IMR-90 (cell line): ENCODE data around the gene NEK2. TPM values are rescaled to one million over a fixed set of nuclear protein-coding genes. Genes with fewer than 3 reads are reported as not detected.

Source experiments
- ATAC-seq: fragments of 200-7000 bp; cut with Tn5 transposase; 2 replicates; pipeline ENCODE4 v1.9.1; 2020; ENCODE audit warnings: low read depth, mild to moderate bottlenecking, moderate library complexity
- BruUV-seq: library from RNA; stranded (reverse); fragments of 400-500 nt; replicated peaks from 2 replicates; lab custom pipeline; 2021; lab: Mats Ljungman, UMichigan
- CTCF ChIA-PET: fragments of 300-600 bp; formaldehyde crosslinking; extraction: SDS; loops from one replicate; lab custom pipeline; 2021; ENCODE audit warnings: antibody characterized with exemption; lab: Yijun Ruan, JAX
- POLR2A ChIA-PET: fragments of 300-600 bp; sonication (Branson Sonifier 250); formaldehyde crosslinking; loops from one replicate; lab custom pipeline; 2022; ENCODE audit warnings: antibody characterized with exemption; ENCODE audit not compliant: unreplicated experiment; lab: Charles Lee
- DNase-seq: peaks from one replicate; pipeline ENCODE4 v3.0.0; 2013
- H2AFZ ChIP-seq: replicated peaks from 2 replicates; pipeline ENCODE3; 2013; ENCODE audit warnings: low read length, mild to moderate bottlenecking; ENCODE audit not compliant: poor library complexity
- H2AK5ac ChIP-seq: 2 replicates; pipeline ENCODE4 v1.6.1; 2013; ENCODE audit warnings: low read depth, low read length, inconsistent platforms
- H2AK9ac ChIP-seq: replicated peaks from 2 replicates; pipeline ENCODE3; 2013; ENCODE audit warnings: mild to moderate bottlenecking, low read depth, low read length, moderate library complexity; ENCODE audit not compliant: poor library complexity
- H2BK120ac ChIP-seq: 2 replicates; pipeline ENCODE4 v1.6.1; 2013; ENCODE audit warnings: low read depth, low read length, inconsistent platforms
- H2BK15ac ChIP-seq: 3 replicates; pipeline ENCODE4 v1.6.1; 2013; ENCODE audit warnings: low read depth, low read length, inconsistent platforms
- H2BK20ac ChIP-seq: 2 replicates; pipeline ENCODE4 v1.6.1; 2013; ENCODE audit warnings: low read depth, mild to moderate bottlenecking, inconsistent platforms, low read length, moderate library complexity
- H2BK5ac ChIP-seq: 2 replicates; pipeline ENCODE4 v1.6.1; 2013; ENCODE audit warnings: mild to moderate bottlenecking, low read depth, low read length, inconsistent platforms; ENCODE audit not compliant: poor library complexity, severe bottlenecking
- H3K14ac ChIP-seq: replicated peaks from 2 replicates; pipeline ENCODE4 v1.6.1; 2013; ENCODE audit warnings: low read depth, low read length, inconsistent platforms
- H3K18ac ChIP-seq: 2 replicates; pipeline ENCODE4 v1.6.1; 2013; ENCODE audit warnings: low read depth, low read length, control low read depth
- H3K23ac ChIP-seq: 2 replicates; pipeline ENCODE4 v1.6.1; 2013; ENCODE audit warnings: low read depth, low read length, inconsistent platforms
- H3K27ac ChIP-seq: 2 replicates; pipeline ENCODE4 v1.5.1; 2013; ENCODE audit warnings: mild to moderate bottlenecking, control low read depth, low read length; ENCODE audit not compliant: insufficient read depth
- H3K27me3 ChIP-seq: 2 replicates; pipeline ENCODE4 v1.6.1; 2013; ENCODE audit warnings: low read length; ENCODE audit not compliant: control insufficient read depth, insufficient read depth
- H3K36me3 ChIP-seq: 2 replicates; pipeline ENCODE4 v1.6.1; 2013; ENCODE audit warnings: low read length, mixed read lengths; ENCODE audit not compliant: control insufficient read depth, insufficient read depth
- H3K4ac ChIP-seq: 2 replicates; pipeline ENCODE4 v1.6.1; 2013; ENCODE audit warnings: low read depth, low read length, inconsistent platforms
- H3K4me1 ChIP-seq: 2 replicates; pipeline ENCODE4 v1.6.1; 2013; ENCODE audit warnings: low read length, mixed read lengths; ENCODE audit not compliant: control insufficient read depth, insufficient read depth
- H3K4me2 ChIP-seq: 2 replicates; pipeline ENCODE4 v1.6.1; 2013; ENCODE audit warnings: low read depth, mild to moderate bottlenecking, control low read depth, low read length, moderate library complexity
- H3K4me3 ChIP-seq: 2 replicates; pipeline ENCODE4 v1.5.1; 2013; ENCODE audit warnings: low read depth, mild to moderate bottlenecking, control low read depth, low read length, moderate library complexity; ENCODE audit not compliant: insufficient read depth
- H3K56ac ChIP-seq: 2 replicates; pipeline ENCODE4 v1.6.1; 2013; ENCODE audit warnings: low read length, inconsistent platforms; ENCODE audit not compliant: insufficient read depth; ENCODE audit errors: extremely low read depth
- H3K79me1 ChIP-seq, 2 experiments: 2 replicates each; pipeline ENCODE4 v1.6.1; 2013; ENCODE audit warnings: low read length in 2 of 2, inconsistent platforms in 1 of 2, low read depth in 1 of 2
- H3K9ac ChIP-seq: 2 replicates; pipeline ENCODE4 v1.6.1; 2013; ENCODE audit warnings: low read depth, low read length, control low read depth
- H3K9me1 ChIP-seq: 2 replicates; pipeline ENCODE4 v1.6.1; 2013; ENCODE audit warnings: low read length, inconsistent platforms; ENCODE audit not compliant: insufficient read depth
- H3K9me3 ChIP-seq: 2 replicates; pipeline ENCODE4 v1.6.1; 2013; ENCODE audit warnings: low read length; ENCODE audit not compliant: control insufficient read depth, insufficient read depth
- H4K20me1 ChIP-seq: 2 replicates; pipeline ENCODE4 v1.6.1; 2013; ENCODE audit warnings: low read length, inconsistent platforms; ENCODE audit not compliant: insufficient read depth
- H4K5ac ChIP-seq: 2 replicates; pipeline ENCODE4 v1.6.1; 2013; ENCODE audit warnings: mild to moderate bottlenecking, low read depth, low read length, control low read depth
- H4K8ac ChIP-seq, 2 experiments: 2 replicates each; pipeline ENCODE4 v1.6.1; 2013; ENCODE audit warnings: low read depth in 2 of 2, low read length in 2 of 2, control low read depth in 1 of 2, inconsistent platforms in 1 of 2
- H4K91ac ChIP-seq: 2 replicates; pipeline ENCODE4 v1.6.1; 2013; ENCODE audit warnings: low read depth, low read length, inconsistent platforms; ENCODE audit not compliant: insufficient read depth
- BHLHE40 ChIP-seq: fragments of 150-350 bp; IDR thresholded peaks from 2 replicates; pipeline ENCODE4 v1.6.1; 2016; ENCODE audit warnings: mild to moderate bottlenecking, low read depth, low read length
- CEBPB ChIP-seq: IDR thresholded peaks from 2 replicates; pipeline ENCODE4 v1.6.1; 2012; ENCODE audit warnings: low read depth, low read length, improper control_type of control experiment
- CHD1 ChIP-seq: IDR thresholded peaks from 2 replicates; pipeline ENCODE4 v1.6.1; 2012; ENCODE audit warnings: low read depth, low read length, improper control_type of control experiment
- FOS ChIP-seq: fragments of 150-350 bp; IDR thresholded peaks from 2 replicates; pipeline ENCODE4 v1.6.1; 2016; ENCODE audit warnings: low read depth, low read length
- MAFK ChIP-seq: IDR thresholded peaks from 2 replicates; pipeline ENCODE4 v1.6.1; 2012; ENCODE audit warnings: low read depth, low read length, improper control_type of control experiment
- MAZ ChIP-seq: IDR thresholded peaks from 2 replicates; pipeline ENCODE4 v1.6.1; 2012; ENCODE audit warnings: low read depth, mild to moderate bottlenecking, low read length, improper control_type of control experiment, moderate library complexity, borderline replicate concordance
- MXI1 ChIP-seq: IDR thresholded peaks from 2 replicates; pipeline ENCODE4 v1.6.1; 2012; ENCODE audit warnings: low read depth, mild to moderate bottlenecking, low read length, moderate library complexity, borderline replicate concordance
- NFE2L2 ChIP-seq: fragments of 150-350 bp; IDR thresholded peaks from 2 replicates; pipeline ENCODE4 v1.6.1; 2016; ENCODE audit warnings: low read depth, mild to moderate bottlenecking, low read length
- POLR2A ChIP-seq: IDR thresholded peaks from 2 replicates; pipeline ENCODE4 v1.6.1; 2012; ENCODE audit warnings: mild to moderate bottlenecking, low read depth, low read length
- RAD21 ChIP-seq: IDR thresholded peaks from 2 replicates; pipeline ENCODE4 v1.6.1; 2012; ENCODE audit warnings: low read length, improper control_type of control experiment
- RCOR1 ChIP-seq: IDR thresholded peaks from 2 replicates; pipeline ENCODE4 v1.6.1; 2012; ENCODE audit warnings: mild to moderate bottlenecking, low read length, improper control_type of control experiment; ENCODE audit not compliant: insufficient replicate concordance
- RFX5 ChIP-seq: IDR thresholded peaks from 2 replicates; pipeline ENCODE4 v1.8.0; 2012; ENCODE audit warnings: low read depth, mild to moderate bottlenecking, low read length, moderate library complexity
- SMC3 ChIP-seq: fragments of 150-350 bp; IDR thresholded peaks from 2 replicates; pipeline ENCODE4 v1.6.1; 2016; ENCODE audit warnings: low read depth, mild to moderate bottlenecking, antibody characterized with exemption, low read length, moderate library complexity
- WGBS, 2 experiments: methylation state at CpG; one replicate each; pipeline versions ENCODE4 v1.1.5 to v1.1.7; 2013; ENCODE audit warnings: missing lambda C conversion rate in 2 of 2; ENCODE audit not compliant: insufficient read length in 1 of 2; ENCODE audit errors: extremely low coverage in 2 of 2; 5-methylcytosine and 5-hydroxymethylcytosine counted together
- dilution Hi-C: fragments of 300-500 bp; cut with HindIII; formaldehyde crosslinking; loops from one replicate; pipeline ENCODE4 v1.14.3; 2018; ENCODE audit warnings: low sequenced_read_pairs; ENCODE audit not compliant: unreplicated experiment
- in situ Hi-C: fragments of 300-500 bp; cut with MboI; formaldehyde crosslinking; loops from 3 replicates; pipeline ENCODE4 v1.14.3; 2019; ENCODE audit warnings: low sequenced_read_pairs, inconsistent platforms, mixed read lengths
- intact Hi-C: fragments of 100-400 bp; cut with micrococcal nuclease; formaldehyde crosslinking; loops from 2 replicates; pipeline ENCODE4 v1.10.0; 2022
- polyA plus RNA-seq, 3 experiments: library from polyadenylated mRNA; depleted of rRNA; stranded (reverse); fragments of >200 nt; gene quantifications; 2 replicates each; pipeline ENCODE4 v1.2.3, GENCODE V29; 2012; ENCODE audit warnings: low replicate concordance in 1 of 3
- total RNA-seq: library from RNA; depleted of rRNA; stranded (reverse); fragments of >200 nt; gene quantifications from 2 replicates; pipeline ENCODE4 v1.2.3, GENCODE V29; 2012
- TF ChIP-seq, protein P1 (sequence below): fragments of 150-350 bp; IDR thresholded peaks from 2 replicates; pipeline ENCODE4 v1.6.1; 2016; ENCODE audit warnings: low read depth, mild to moderate bottlenecking, low read length, moderate library complexity, borderline replicate concordance
- TF ChIP-seq, protein P2 (sequence below): fragments of 150-350 bp; IDR thresholded peaks from 2 replicates; pipeline ENCODE4 v1.6.1; 2017; ENCODE audit warnings: mild to moderate bottlenecking, antibody characterized with exemption, low read length, low read depth
- TF ChIP-seq, protein P3 (sequence below): conservative IDR thresholded peaks from 2 replicates; pipeline ENCODE4 v1.5.1; 2012; ENCODE audit warnings: mild to moderate bottlenecking, low read depth, low read length, improper control_type of control experiment

NEK2 gene
- total and polyA plus RNA-seq, 2 of the 4 experiments (the other 2 are of a cell fraction): 9.9 to 26.0 TPM

DNA sequence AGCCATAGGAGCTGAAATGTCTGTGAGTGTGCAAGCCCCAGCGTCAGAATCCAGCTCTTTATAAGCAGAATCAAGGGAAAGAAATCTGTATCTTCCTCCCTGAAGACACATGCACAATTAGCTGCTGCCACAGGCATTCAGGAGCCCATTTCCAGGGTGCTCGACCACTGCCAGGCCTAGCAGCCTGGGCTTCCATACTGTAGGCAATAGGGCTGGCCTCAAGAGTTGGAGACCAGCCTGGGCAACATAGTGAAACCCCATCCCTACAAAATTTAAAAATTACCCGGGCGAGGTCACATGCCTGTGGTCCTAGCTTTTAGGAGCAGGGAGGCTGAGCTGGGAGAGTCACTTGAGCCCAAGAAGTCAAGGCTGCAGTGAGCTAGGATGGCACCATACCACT, 41.0 kb downstream of the NEK2 start:
- H3K9me1 ChIP-seq: peaks cover 19% of the 10 kb centered on the region
- H3K27ac ChIP-seq: no peak overlapping the region
- no peaks in the 10 kb centered on the region for H3K36me3 ChIP-seq
- no peak overlapping the region for H2AK9ac ChIP-seq
- no peak for ATAC-seq
- no peak for TF ChIP-seq RAD21
- TF ChIP-seq MXI1: no peak
- TF ChIP-seq FOS: no peak
- no peak for TF ChIP-seq CHD1
- TF ChIP-seq, protein P1, sequence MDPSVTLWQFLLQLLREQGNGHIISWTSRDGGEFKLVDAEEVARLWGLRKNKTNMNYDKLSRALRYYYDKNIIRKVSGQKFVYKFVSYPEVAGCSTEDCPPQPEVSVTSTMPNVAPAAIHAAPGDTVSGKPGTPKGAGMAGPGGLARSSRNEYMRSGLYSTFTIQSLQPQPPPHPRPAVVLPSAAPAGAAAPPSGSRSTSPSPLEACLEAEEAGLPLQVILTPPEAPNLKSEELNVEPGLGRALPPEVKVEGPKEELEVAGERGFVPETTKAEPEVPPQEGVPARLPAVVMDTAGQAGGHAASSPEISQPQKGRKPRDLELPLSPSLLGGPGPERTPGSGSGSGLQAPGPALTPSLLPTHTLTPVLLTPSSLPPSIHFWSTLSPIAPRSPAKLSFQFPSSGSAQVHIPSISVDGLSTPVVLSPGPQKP: no peak
- no peak for TF ChIP-seq BHLHE40
- TF ChIP-seq CEBPB: no peak
- no peak for TF ChIP-seq MAZ
- TF ChIP-seq, protein P2, sequence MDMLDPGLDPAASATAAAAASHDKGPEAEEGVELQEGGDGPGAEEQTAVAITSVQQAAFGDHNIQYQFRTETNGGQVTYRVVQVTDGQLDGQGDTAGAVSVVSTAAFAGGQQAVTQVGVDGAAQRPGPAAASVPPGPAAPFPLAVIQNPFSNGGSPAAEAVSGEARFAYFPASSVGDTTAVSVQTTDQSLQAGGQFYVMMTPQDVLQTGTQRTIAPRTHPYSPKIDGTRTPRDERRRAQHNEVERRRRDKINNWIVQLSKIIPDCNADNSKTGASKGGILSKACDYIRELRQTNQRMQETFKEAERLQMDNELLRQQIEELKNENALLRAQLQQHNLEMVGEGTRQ: no peak
- no peak for TF ChIP-seq NFE2L2
- TF ChIP-seq, protein P3, sequence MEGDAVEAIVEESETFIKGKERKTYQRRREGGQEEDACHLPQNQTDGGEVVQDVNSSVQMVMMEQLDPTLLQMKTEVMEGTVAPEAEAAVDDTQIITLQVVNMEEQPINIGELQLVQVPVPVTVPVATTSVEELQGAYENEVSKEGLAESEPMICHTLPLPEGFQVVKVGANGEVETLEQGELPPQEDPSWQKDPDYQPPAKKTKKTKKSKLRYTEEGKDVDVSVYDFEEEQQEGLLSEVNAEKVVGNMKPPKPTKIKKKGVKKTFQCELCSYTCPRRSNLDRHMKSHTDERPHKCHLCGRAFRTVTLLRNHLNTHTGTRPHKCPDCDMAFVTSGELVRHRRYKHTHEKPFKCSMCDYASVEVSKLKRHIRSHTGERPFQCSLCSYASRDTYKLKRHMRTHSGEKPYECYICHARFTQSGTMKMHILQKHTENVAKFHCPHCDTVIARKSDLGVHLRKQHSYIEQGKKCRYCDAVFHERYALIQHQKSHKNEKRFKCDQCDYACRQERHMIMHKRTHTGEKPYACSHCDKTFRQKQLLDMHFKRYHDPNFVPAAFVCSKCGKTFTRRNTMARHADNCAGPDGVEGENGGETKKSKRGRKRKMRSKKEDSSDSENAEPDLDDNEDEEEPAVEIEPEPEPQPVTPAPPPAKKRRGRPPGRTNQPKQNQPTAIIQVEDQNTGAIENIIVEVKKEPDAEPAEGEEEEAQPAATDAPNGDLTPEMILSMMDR: no peak
- no peak for TF ChIP-seq POLR2A
- no peak for TF ChIP-seq RCOR1
- no peak for TF ChIP-seq SMC3
- TF ChIP-seq RFX5: no peak
- TF ChIP-seq MAFK: no peak
- no peak overlapping the region for H3K23ac ChIP-seq
- no peak overlapping the region for H2BK5ac ChIP-seq
- H3K18ac ChIP-seq: no peak overlapping the region
- no peak overlapping the region for H4K5ac ChIP-seq
- H2BK15ac ChIP-seq: peak overlapping the region; percentile 29; the same call in 2 of the 3 replicates
- dilution Hi-C loops (no loop called here), intact Hi-C loops (no loop called here), in situ Hi-C loops (no loop called here)
- ChIA-PET POLR2A (no interaction called here), CTCF (no interaction called here)
- H4K91ac ChIP-seq: no peak overlapping the region
- H3K4me3 ChIP-seq: no peak overlapping the region
- no peak overlapping the region for H3K4me2 ChIP-seq
- DNase-seq: no peak
- no CpG with 5 or more reads among the region's 4 CpGs for WGBS, 2 experiments
- no peak overlapping the region for H3K56ac ChIP-seq
- H3K9ac ChIP-seq: no peak overlapping the region
- H3K4ac ChIP-seq: peak overlapping the region; percentile 58; the same call in 1 of the 2 replicates
- no peak overlapping the region for H2AK5ac ChIP-seq
- no peaks in the 10 kb centered on the region for H3K79me1 ChIP-seq
- no peak overlapping the region for H2AFZ ChIP-seq
- H3K27me3 ChIP-seq: no peaks in the 10 kb centered on the region
- no peak overlapping the region for H2BK20ac ChIP-seq
- no peak overlapping the region for H4K8ac ChIP-seq
- H3K14ac ChIP-seq: no peak overlapping the region
- no peaks in the 10 kb centered on the region for H4K20me1 ChIP-seq
- H3K9me3 ChIP-seq: no peaks in the 10 kb centered on the region
- no peak overlapping the region for H2BK120ac ChIP-seq
- peaks cover 21% of the 10 kb centered on the region for H3K4me1 ChIP-seq
- BruUV-seq: no TSS peak
